HG02678 (cell line): ENCODE results near the gene ARHGAP26.
"Not testable (repeated sequence)": the region's sequence is repeated elsewhere in the genome, so short reads cannot be mapped to it uniquely, and the experiment has no call there.

Experiments
- ATAC-seq: cut with Tn5 transposase; IDR thresholded peaks from one replicate; pipeline ENCODE4 v1.9.1; 2021; ENCODE audit warnings: mild to moderate bottlenecking, moderate library complexity; ENCODE audit not compliant: unreplicated experiment

ARHGAP26 gene

GRCh38 chr5:142977363-142978051, 207.3 kb downstream of the ARHGAP26 start:
- ATAC-seq, result peak; percentile 79

- ATAC-seq, result no peak
Measured at GRCh38 chr5:142978252-142978651, 208.1 kb downstream of the ARHGAP26 start.

GRCh38 chr5:142978726-142979125, 208.5 kb downstream of the ARHGAP26 start:
- no peak for ATAC-seq

GRCh38 chr5:142979636-142980035, 209.5 kb downstream of the ARHGAP26 start:
- no peak for ATAC-seq

GRCh38 chr5:142981475-142981874, 211.3 kb downstream of the ARHGAP26 start:
- no peak for ATAC-seq

- ATAC-seq, result no peak
Measured at GRCh38 chr5:142981886-142982820, 212.0 kb downstream of the ARHGAP26 start.

- ATAC-seq, result no peak
Measured at GRCh38 chr5:142982821-142983200, 212.6 kb downstream of the ARHGAP26 start.

- no peak for ATAC-seq
Measured at GRCh38 chr5:142984011-142984410, 213.8 kb downstream of the ARHGAP26 start.

- ATAC-seq, result no peak
Measured at GRCh38 chr5:142984525-142984924, 214.3 kb downstream of the ARHGAP26 start.

GRCh38 chr5:142989270-142989669, 219.1 kb downstream of the ARHGAP26 start:
- ATAC-seq, result not testable (repeated sequence)

- ATAC-seq, result not testable (repeated sequence)
Measured at GRCh38 chr5:142990073-142990472, 219.9 kb downstream of the ARHGAP26 start.

GRCh38 chr5:142994218-142994617, 224.0 kb downstream of the ARHGAP26 start:
- no peak for ATAC-seq

- ATAC-seq, result not testable (repeated sequence)
Measured at GRCh38 chr5:142995621-142996020, 225.4 kb downstream of the ARHGAP26 start.

- no peak for ATAC-seq
Measured at GRCh38 chr5:142997591-142997990, 227.4 kb downstream of the ARHGAP26 start.

- peak; percentile 44 for ATAC-seq
Measured at GRCh38 chr5:142998316-142999020, 228.3 kb downstream of the ARHGAP26 start.

GRCh38 chr5:143000551-143000950, 230.4 kb downstream of the ARHGAP26 start:
- not testable (repeated sequence) for ATAC-seq

GRCh38 chr5:143001764-143002351, 231.7 kb downstream of the ARHGAP26 start:
- ATAC-seq, result no peak

GRCh38 chr5:143002459-143003327, 232.5 kb downstream of the ARHGAP26 start:
- ATAC-seq, result peak; percentile 71

- ATAC-seq, result no peak
Measured at GRCh38 chr5:143003328-143003636, 233.1 kb downstream of the ARHGAP26 start.
